WTC11 (cell line): ENCODE data around the gene CMTM7.

Experiments
- JUN ChIP-seq: sonication (generic); formaldehyde crosslinking; IDR thresholded peaks from 2 replicates; pipeline ENCODE4 v1.8.0; 2023; ENCODE audit warnings: mild to moderate bottlenecking, missing genetic modification reagents
- NFYB ChIP-seq: sonication (generic); formaldehyde crosslinking; conservative IDR thresholded peaks from 2 replicates; pipeline ENCODE4 v1.8.0; 2022; ENCODE audit warnings: low read depth, missing genetic modification reagents
- TF ChIP-seq, protein P1 (sequence below): fragments of 200-600 bp; IDR thresholded peaks from 2 replicates; pipeline ENCODE4 v1.8.0; 2022; ENCODE audit warnings: antibody characterized with exemption
- TF ChIP-seq, protein P2 (sequence below): sonication (generic); formaldehyde crosslinking; IDR thresholded peaks from 2 replicates; pipeline ENCODE4 v1.8.1; 2023; ENCODE audit warnings: mild to moderate bottlenecking, missing genetic modification reagents
- TF ChIP-seq, protein P3 (sequence below): sonication (generic); formaldehyde crosslinking; IDR thresholded peaks from 2 replicates; pipeline ENCODE4 v1.8.0; 2022; ENCODE audit warnings: mild to moderate bottlenecking, missing genetic modification reagents
- TF ChIP-seq, protein P4 (sequence below): sonication (generic); formaldehyde crosslinking; IDR thresholded peaks from 2 replicates; pipeline ENCODE4 v1.8.1; 2023; ENCODE audit warnings: mild to moderate bottlenecking, moderate library complexity, missing genetic modification reagents
- TF ChIP-seq, protein P5 (sequence below): sonication (generic); formaldehyde crosslinking; IDR thresholded peaks from 2 replicates; pipeline ENCODE4 v1.8.1; 2022; ENCODE audit warnings: low read depth, mild to moderate bottlenecking, moderate library complexity, missing genetic modification reagents, borderline replicate concordance
- TF ChIP-seq, protein P6 (sequence below): sonication (generic); formaldehyde crosslinking; IDR thresholded peaks from 2 replicates; pipeline ENCODE4 v1.8.1; 2023; ENCODE audit warnings: mild to moderate bottlenecking, missing genetic modification reagents, moderate library complexity

DNA sequence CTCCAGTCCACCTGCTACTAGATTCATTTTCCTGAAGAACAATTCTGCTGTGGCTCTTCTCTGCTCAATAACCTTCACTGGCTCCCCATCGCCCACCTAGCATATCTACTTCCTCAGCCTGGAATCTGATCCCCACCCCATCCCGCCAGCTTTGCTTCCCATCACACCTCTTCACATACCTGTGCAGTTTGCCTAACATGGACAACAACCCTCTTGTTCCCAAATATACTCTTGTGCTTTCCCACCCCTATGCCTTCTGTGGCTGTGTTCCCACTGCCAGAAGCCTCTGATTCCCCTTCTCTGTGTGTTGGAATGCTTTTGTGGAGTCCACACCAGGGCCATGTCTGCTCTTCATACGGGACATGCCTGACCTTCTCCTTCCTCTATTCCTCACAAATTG is 29.5 kb downstream of the CMTM7 start:
- TF ChIP-seq, protein P1, sequence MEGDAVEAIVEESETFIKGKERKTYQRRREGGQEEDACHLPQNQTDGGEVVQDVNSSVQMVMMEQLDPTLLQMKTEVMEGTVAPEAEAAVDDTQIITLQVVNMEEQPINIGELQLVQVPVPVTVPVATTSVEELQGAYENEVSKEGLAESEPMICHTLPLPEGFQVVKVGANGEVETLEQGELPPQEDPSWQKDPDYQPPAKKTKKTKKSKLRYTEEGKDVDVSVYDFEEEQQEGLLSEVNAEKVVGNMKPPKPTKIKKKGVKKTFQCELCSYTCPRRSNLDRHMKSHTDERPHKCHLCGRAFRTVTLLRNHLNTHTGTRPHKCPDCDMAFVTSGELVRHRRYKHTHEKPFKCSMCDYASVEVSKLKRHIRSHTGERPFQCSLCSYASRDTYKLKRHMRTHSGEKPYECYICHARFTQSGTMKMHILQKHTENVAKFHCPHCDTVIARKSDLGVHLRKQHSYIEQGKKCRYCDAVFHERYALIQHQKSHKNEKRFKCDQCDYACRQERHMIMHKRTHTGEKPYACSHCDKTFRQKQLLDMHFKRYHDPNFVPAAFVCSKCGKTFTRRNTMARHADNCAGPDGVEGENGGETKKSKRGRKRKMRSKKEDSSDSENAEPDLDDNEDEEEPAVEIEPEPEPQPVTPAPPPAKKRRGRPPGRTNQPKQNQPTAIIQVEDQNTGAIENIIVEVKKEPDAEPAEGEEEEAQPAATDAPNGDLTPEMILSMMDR: no peak
- TF ChIP-seq JUN (no peak), NFYB (no peak)
- TF ChIP-seq, protein P2, sequence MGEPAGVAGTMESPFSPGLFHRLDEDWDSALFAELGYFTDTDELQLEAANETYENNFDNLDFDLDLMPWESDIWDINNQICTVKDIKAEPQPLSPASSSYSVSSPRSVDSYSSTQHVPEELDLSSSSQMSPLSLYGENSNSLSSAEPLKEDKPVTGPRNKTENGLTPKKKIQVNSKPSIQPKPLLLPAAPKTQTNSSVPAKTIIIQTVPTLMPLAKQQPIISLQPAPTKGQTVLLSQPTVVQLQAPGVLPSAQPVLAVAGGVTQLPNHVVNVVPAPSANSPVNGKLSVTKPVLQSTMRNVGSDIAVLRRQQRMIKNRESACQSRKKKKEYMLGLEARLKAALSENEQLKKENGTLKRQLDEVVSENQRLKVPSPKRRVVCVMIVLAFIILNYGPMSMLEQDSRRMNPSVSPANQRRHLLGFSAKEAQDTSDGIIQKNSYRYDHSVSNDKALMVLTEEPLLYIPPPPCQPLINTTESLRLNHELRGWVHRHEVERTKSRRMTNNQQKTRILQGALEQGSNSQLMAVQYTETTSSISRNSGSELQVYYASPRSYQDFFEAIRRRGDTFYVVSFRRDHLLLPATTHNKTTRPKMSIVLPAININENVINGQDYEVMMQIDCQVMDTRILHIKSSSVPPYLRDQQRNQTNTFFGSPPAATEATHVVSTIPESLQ (CRISPR knock-in tag): no peak
- TF ChIP-seq, protein P3, sequence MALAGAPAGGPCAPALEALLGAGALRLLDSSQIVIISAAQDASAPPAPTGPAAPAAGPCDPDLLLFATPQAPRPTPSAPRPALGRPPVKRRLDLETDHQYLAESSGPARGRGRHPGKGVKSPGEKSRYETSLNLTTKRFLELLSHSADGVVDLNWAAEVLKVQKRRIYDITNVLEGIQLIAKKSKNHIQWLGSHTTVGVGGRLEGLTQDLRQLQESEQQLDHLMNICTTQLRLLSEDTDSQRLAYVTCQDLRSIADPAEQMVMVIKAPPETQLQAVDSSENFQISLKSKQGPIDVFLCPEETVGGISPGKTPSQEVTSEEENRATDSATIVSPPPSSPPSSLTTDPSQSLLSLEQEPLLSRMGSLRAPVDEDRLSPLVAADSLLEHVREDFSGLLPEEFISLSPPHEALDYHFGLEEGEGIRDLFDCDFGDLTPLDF (CRISPR knock-in tag): no peak
- TF ChIP-seq, protein P4, sequence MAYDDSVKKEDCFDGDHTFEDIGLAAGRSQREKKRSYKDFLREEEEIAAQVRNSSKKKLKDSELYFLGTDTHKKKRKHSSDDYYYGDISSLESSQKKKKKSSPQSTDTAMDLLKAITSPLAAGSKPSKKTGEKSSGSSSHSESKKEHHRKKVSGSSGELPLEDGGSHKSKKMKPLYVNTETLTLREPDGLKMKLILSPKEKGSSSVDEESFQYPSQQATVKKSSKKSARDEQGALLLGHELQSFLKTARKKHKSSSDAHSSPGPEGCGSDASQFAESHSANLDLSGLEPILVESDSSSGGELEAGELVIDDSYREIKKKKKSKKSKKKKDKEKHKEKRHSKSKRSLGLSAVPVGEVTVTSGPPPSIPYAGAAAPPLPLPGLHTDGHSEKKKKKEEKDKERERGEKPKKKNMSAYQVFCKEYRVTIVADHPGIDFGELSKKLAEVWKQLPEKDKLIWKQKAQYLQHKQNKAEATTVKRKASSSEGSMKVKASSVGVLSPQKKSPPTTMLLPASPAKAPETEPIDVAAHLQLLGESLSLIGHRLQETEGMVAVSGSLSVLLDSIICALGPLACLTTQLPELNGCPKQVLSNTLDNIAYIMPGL (CRISPR knock-in tag): no peak
- TF ChIP-seq, protein P5, sequence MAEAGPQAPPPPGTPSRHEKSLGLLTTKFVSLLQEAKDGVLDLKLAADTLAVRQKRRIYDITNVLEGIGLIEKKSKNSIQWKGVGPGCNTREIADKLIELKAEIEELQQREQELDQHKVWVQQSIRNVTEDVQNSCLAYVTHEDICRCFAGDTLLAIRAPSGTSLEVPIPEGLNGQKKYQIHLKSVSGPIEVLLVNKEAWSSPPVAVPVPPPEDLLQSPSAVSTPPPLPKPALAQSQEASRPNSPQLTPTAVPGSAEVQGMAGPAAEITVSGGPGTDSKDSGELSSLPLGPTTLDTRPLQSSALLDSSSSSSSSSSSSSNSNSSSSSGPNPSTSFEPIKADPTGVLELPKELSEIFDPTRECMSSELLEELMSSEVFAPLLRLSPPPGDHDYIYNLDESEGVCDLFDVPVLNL (CRISPR knock-in tag): no peak
- TF ChIP-seq, protein P6, sequence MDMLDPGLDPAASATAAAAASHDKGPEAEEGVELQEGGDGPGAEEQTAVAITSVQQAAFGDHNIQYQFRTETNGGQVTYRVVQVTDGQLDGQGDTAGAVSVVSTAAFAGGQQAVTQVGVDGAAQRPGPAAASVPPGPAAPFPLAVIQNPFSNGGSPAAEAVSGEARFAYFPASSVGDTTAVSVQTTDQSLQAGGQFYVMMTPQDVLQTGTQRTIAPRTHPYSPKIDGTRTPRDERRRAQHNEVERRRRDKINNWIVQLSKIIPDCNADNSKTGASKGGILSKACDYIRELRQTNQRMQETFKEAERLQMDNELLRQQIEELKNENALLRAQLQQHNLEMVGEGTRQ (CRISPR knock-in tag): no peak
